ENCODE results near the gene PDE11A.

The PDE11A gene

GRCh38 chr2:177592397-177592796, 480.2 kb downstream of the PDE11A start:
- no peak for DNase-seq

- DNase-seq: no peak
Measured at GRCh38 chr2:177589186-177589585, 483.4 kb downstream of the PDE11A start.

- DNase-seq: no peak
Measured at GRCh38 chr2:177588671-177589070, 483.9 kb downstream of the PDE11A start.

- DNase-seq: no peak
Measured at GRCh38 chr2:177587371-177587770, 485.2 kb downstream of the PDE11A start.

GRCh38 chr2:177586154-177586553, 486.4 kb downstream of the PDE11A start:
- no peak for DNase-seq

- no peak for DNase-seq
Measured at GRCh38 chr2:177585234-177585863, 487.2 kb downstream of the PDE11A start.

GRCh38 chr2:177584030-177584692, 488.4 kb downstream of the PDE11A start:
- DNase-seq: no peak

- no peak for DNase-seq
Measured at GRCh38 chr2:177582000-177582399, 490.6 kb downstream of the PDE11A start.

- no peak for DNase-seq
Measured at GRCh38 chr2:177579486-177580036, 493.0 kb downstream of the PDE11A start.

- no peak for DNase-seq
Measured at GRCh38 chr2:177578454-177578853, 494.1 kb downstream of the PDE11A start.

- DNase-seq: no peak
Measured at GRCh38 chr2:177577075-177577474, 495.5 kb downstream of the PDE11A start.

- DNase-seq: no peak
Measured at GRCh38 chr2:177575358-177575757, 497.2 kb downstream of the PDE11A start.

GRCh38 chr2:177574356-177574755, 498.2 kb downstream of the PDE11A start:
- no peak for DNase-seq
